RKO (cell line): Measurements from ENCODE around the gene NCOA1.
"Not testable (repeated sequence)": the region's sequence is repeated elsewhere in the genome, so short reads cannot be mapped to it uniquely, and the experiment has no call there.

ENCODE experiments used
- DNase-seq: peaks from one replicate; pipeline ENCODE4 v3.0.0-alpha.2; 2016; ENCODE audit warnings: low spot score

The NCOA1 gene

GRCh38 chr2:24792874-24793760, 302.1 kb downstream of the NCOA1 start, which contains the start of the genes CENPO and PTRHD1:
Gene CENPO (plus strand): TSS chr2:24793425. CDS start chr2:24793920, 495 bp downstream.
Gene PTRHD1 (minus strand): TSS chr2:24793391. CDS start chr2:24793377, 14 bp downstream.
- DNase-seq = peak; percentile 96

- peak; percentile 66 for DNase-seq
Measured at GRCh38 chr2:24793761-24794435, 302.8 kb downstream of the NCOA1 start.

- DNase-seq = no peak
Measured at GRCh38 chr2:24797644-24798043, 306.6 kb downstream of the NCOA1 start.

DNA sequence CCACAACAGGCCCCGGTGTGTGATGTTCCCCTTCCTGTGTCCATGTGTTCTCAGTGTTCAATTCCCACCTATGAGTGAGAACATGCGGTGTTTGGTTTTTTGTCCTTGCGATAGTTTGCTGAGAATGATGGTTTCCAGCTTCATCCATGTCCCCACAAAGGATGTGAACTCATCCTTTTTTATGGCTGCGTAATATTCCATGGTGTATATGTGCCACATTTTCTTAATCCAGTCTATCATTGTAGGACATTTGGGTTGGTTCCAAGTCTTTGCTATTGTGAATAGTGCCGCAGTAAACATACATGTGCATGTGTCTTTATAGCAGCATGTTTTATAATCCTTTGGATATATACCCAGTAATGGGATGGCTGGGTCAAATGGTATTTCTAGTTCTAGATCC, 309.4 kb downstream of the NCOA1 start:
- not testable (repeated sequence) for DNase-seq

- DNase-seq = not testable (repeated sequence)
Measured at GRCh38 chr2:24805811-24806660, 315.0 kb downstream of the NCOA1 start.

GRCh38 chr2:24806661-24807036, 315.6 kb downstream of the NCOA1 start:
- no peak for DNase-seq

DNA sequence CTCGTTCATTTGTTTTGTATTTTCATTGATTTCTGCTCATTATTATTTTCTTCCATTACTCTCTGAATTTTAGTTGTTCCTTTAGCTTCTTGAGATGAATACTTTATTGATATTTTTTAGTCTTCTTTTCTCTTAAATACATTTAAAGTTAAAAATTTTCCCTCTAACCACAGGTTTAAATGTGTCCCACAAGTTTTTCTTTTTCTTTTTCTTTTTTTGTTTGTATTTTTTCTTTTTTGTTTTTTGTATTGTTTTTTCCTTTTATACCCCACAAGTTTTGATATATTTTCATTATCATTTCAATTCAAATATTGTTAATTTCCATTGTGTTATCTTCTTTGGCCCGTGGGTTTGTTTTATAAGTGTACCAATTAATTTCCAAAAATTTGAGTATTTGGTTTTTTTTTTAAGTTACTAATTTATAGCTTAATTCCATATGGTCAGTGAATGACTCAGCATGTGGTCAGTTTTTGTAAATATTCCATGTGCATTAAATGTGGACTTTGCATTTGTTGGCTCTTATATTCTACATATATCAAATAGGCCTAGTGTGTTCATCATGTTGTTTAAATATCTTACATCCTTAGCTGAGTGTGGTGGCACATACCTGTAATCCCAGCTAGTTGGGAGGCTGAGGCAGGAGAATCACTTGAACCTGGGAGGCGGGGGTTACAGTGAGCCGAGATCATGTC, 318.4 kb downstream of the NCOA1 start:
- DNase-seq = no peak

DNA sequence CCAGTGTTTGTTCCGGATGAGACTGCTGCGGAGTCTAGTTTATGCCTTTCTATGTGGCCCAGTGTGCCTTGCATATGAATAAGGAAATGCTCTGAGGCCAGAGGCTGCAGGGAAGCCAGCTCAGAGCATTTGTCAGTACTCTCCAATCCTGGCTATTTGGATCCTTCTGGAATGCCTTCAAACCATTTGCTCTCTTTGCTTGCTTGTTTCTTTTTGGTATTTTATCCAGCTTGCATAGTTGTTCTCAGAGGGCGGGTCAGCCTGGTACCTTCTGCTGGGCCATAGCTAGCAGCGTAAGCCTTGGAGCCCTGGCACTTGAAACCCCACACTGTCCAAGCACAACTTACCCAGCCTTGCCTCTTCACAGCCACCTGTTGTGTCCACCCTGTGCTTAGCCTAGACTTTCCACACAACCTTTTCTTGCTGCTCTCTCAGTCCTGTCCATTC, 322.7 kb downstream of the NCOA1 start:
- DNase-seq = no peak

- no peak for DNase-seq
Measured at GRCh38 chr2:24814516-24814915, 323.5 kb downstream of the NCOA1 start.

GRCh38 chr2:24815171-24815570, 324.1 kb downstream of the NCOA1 start:
- no peak for DNase-seq

- no peak for DNase-seq
Measured at GRCh38 chr2:24816404-24816803, 325.4 kb downstream of the NCOA1 start.

GRCh38 chr2:24816884-24817283, 325.8 kb downstream of the NCOA1 start:
- peak; percentile 56 for DNase-seq

GRCh38 chr2:24818721-24819167, 327.7 kb downstream of the NCOA1 start:
- DNase-seq = no peak

DNA sequence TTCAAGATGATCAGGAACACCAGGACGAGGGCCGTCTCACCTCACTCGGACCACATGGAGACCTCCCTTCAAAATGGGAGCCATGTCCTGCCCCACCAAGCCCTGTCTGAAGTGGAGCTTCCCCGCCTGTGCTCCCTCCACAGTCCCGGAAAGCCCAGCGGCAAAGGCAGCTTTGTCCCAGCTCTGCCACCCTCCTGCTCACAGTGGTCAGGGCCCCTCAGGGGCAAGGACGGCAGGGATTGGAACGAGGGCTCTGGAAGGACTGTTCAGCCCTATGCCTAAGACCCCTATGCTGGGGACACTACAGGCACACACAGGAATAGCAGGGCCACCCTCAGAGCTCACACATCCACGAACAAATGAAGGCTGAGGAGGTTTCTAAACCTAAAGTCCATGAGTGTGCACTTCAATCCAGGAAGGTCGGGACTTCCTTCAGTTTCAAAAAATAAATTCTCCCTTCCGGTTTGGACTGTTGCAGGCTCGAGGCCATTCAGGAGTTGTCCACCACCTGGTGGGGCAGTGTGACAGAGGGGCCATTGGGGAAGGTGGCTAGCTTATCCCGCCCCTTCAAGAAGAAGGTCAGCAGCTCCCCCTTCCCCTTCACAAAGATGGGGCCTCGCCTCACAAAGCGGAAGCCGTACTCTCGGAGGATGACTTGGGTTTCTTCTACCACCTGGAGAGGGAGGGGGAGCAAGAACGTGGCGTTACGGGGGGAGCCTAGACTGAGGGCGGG, 328.6 kb downstream of the NCOA1 start:
- no peak for DNase-seq

GRCh38 chr2:24820175-24820513, 329.1 kb downstream of the NCOA1 start:
- no peak for DNase-seq
